Muscle of leg (tissue), 11 donors: Measurements from ENCODE around the gene ALPK3. TPM values are rescaled to one million over a fixed set of nuclear protein-coding genes. Genes with fewer than 3 reads are reported as not detected.
"Not testable (repeated sequence)": the region's sequence is repeated elsewhere in the genome, so short reads cannot be mapped to it uniquely, and the experiment has no call there.

ENCODE experiments used
- DNase-seq: peaks from one replicate; pipeline ENCODE4 v3.0.0; 2013
- H3K27ac ChIP-seq: one replicate; pipeline ENCODE4 v1.5.1; 2013; ENCODE audit warnings: mild to moderate bottlenecking, low read length, control low read depth
- H3K27me3 ChIP-seq: one replicate; pipeline ENCODE4 v1.6.1; 2013; ENCODE audit warnings: low read length; ENCODE audit not compliant: control insufficient read depth, insufficient read depth
- H3K36me3 ChIP-seq: one replicate; pipeline ENCODE4 v1.6.1; 2013; ENCODE audit warnings: low read length; ENCODE audit not compliant: control insufficient read depth, insufficient read depth
- H3K4me1 ChIP-seq: one replicate; pipeline ENCODE4 v1.6.1; 2013; ENCODE audit warnings: low read length; ENCODE audit not compliant: control insufficient read depth, insufficient read depth
- H3K4me3 ChIP-seq: one replicate; pipeline ENCODE4 v1.5.1; 2013; ENCODE audit warnings: low read length, control low read depth
- H3K9me3 ChIP-seq: replicated peaks from 2 replicates; pipeline ENCODE4 v1.6.1; 2013; ENCODE audit warnings: low read depth, low read length; ENCODE audit not compliant: control insufficient read depth
- WGBS: methylation state at CpG from one replicate; pipeline ENCODE4 v1.1.5; 2013; ENCODE audit warnings: missing lambda C conversion rate; ENCODE audit not compliant: insufficient coverage; 5-methylcytosine and 5-hydroxymethylcytosine counted together
- polyA plus RNA-seq, 8 donors: library from polyadenylated mRNA; unstranded; fragments of 120-200 nt; gene quantifications; one replicate each; pipeline versions ENCODE4 v1.2.1 to v1.2.3, GENCODE V29; 2013; ENCODE audit warnings: inconsistent platforms in 1 of 8, low replicate concordance in 1 of 8; ENCODE audit not compliant: insufficient read length in 8 of 8, insufficient read depth in 1 of 8
- total RNA-seq: library from RNA; stranded (reverse); fragments of 120-200 nt; gene quantifications from one replicate; pipeline ENCODE4 v1.2.4, GENCODE V29; 2013

Gene ALPK3
- total and polyA plus RNA-seq, 9 donors, result 35.9 to 106 (median 69.5) TPM

GRCh38 chr15:84842781-84843180, 25.6 kb downstream of the ALPK3 start:
- DNase-seq, result no peak
- H3K36me3 ChIP-seq, result peaks cover 43% of the 10 kb centered on the region
- peaks cover 16% of the 10 kb centered on the region for H3K9me3 ChIP-seq
- H3K4me3 ChIP-seq, result no peak overlapping the region
- H3K27ac ChIP-seq, result peak overlapping the region; percentile 96
- no peaks in the 10 kb centered on the region for H3K27me3 ChIP-seq
- 100% methylated on average over 1 of the region's 1 CpG for WGBS
- peaks cover 41% of the 10 kb centered on the region for H3K4me1 ChIP-seq

GRCh38 chr15:84844964-84845363, 27.8 kb downstream of the ALPK3 start:
- Histone ChIP-seq H3K27me3 (no peaks in the 10 kb centered on the region), H3K4me1 (peaks cover 25% of the 10 kb centered on the region), H3K27ac (peak overlapping the region; percentile 32), H3K4me3 (no peak overlapping the region), H3K36me3 (peaks cover 29% of the 10 kb centered on the region), H3K9me3 (peaks cover 16% of the 10 kb centered on the region)
- 100% methylated on average over 1 of the region's 2 CpGs for WGBS
- no peak for DNase-seq

GRCh38 chr15:84845631-84846030, 28.5 kb downstream of the ALPK3 start:
- not testable (repeated sequence) for DNase-seq, H3K27me3 ChIP-seq, H3K27ac ChIP-seq, H3K4me3 ChIP-seq
- peaks cover 22% of the 10 kb centered on the region for H3K36me3 ChIP-seq
- H3K9me3 ChIP-seq, result peaks cover 16% of the 10 kb centered on the region
- WGBS, result 58% methylated on average over 2 of the region's 7 CpGs
- peaks cover 18% of the 10 kb centered on the region for H3K4me1 ChIP-seq

- peaks cover 16% of the 10 kb centered on the region for H3K9me3 ChIP-seq
- H3K4me3 ChIP-seq, result no peak overlapping the region
- no CpG with 5 or more reads among the region's 1 CpG for WGBS
- H3K4me1 ChIP-seq, result peaks cover 13% of the 10 kb centered on the region
- H3K27ac ChIP-seq, result no peak overlapping the region
- H3K36me3 ChIP-seq, result peaks cover 20% of the 10 kb centered on the region
- no peaks in the 10 kb centered on the region for H3K27me3 ChIP-seq
- DNase-seq, result no peak
Observed at GRCh38 chr15:84846269-84846668, 29.1 kb downstream of the ALPK3 start.

GRCh38 chr15:84847382-84847781, 30.2 kb downstream of the ALPK3 start:
- Histone ChIP-seq H3K27ac (no peak overlapping the region), H3K9me3 (peaks cover 16% of the 10 kb centered on the region)
- no peak for DNase-seq

GRCh38 chr15:84852212-84852611, 35.1 kb downstream of the ALPK3 start:
- no CpG with 5 or more reads among the region's 5 CpGs for WGBS
- H3K9me3 ChIP-seq, result peaks cover 2% of the 10 kb centered on the region
- H3K36me3 ChIP-seq, result peaks cover 26% of the 10 kb centered on the region
- no peak overlapping the region for H3K27ac ChIP-seq
- H3K27me3 ChIP-seq, result no peaks in the 10 kb centered on the region
- no peak overlapping the region for H3K4me3 ChIP-seq
- no peak for DNase-seq
- H3K4me1 ChIP-seq, result peaks cover 7% of the 10 kb centered on the region

More at GRCh38 chr15:84847382-84847781, 30.2 kb downstream of the ALPK3 start:
- peaks cover 18% of the 10 kb centered on the region for H3K36me3 ChIP-seq
- H3K4me1 ChIP-seq, result peaks cover 8% of the 10 kb centered on the region
- H3K27me3 ChIP-seq, result no peaks in the 10 kb centered on the region
- H3K4me3 ChIP-seq, result no peak overlapping the region

- Histone ChIP-seq H3K27ac (peak overlapping the region; percentile 17), H3K27me3 (no peaks in the 10 kb centered on the region), H3K9me3 (no peaks in the 10 kb centered on the region), H3K4me3 (no peak overlapping the region), H3K4me1 (peaks cover 7% of the 10 kb centered on the region), H3K36me3 (peaks cover 56% of the 10 kb centered on the region)
- peak; percentile 56 for DNase-seq
- WGBS, result 57% methylated on average over 5 of the region's 9 CpGs
Observed at GRCh38 chr15:84855136-84855535, 38.0 kb downstream of the ALPK3 start.

- Histone ChIP-seq H3K4me3 (no peak overlapping the region), H3K27me3 (no peaks in the 10 kb centered on the region), H3K36me3 (peaks cover 56% of the 10 kb centered on the region), H3K27ac (no peak overlapping the region), H3K4me1 (peaks cover 7% of the 10 kb centered on the region), H3K9me3 (no peaks in the 10 kb centered on the region)
- no peak for DNase-seq
Observed at GRCh38 chr15:84855765-84856164, 38.6 kb downstream of the ALPK3 start.

GRCh38 chr15:84856731-84857417, 39.7 kb downstream of the ALPK3 start:
- H3K9me3 ChIP-seq, result no peaks in the 10 kb centered on the region
- no peaks in the 10 kb centered on the region for H3K27me3 ChIP-seq
- no peak overlapping the region for H3K27ac ChIP-seq
- H3K36me3 ChIP-seq, result peaks cover 56% of the 10 kb centered on the region
- no peak for DNase-seq
- no peak overlapping the region for H3K4me3 ChIP-seq
- peaks cover 7% of the 10 kb centered on the region for H3K4me1 ChIP-seq
- 82% methylated on average over 7 of the region's 16 CpGs for WGBS

GRCh38 chr15:84857418-84858004, 40.4 kb downstream of the ALPK3 start:
- peaks cover 60% of the 10 kb centered on the region for H3K36me3 ChIP-seq
- no peak for DNase-seq
- H3K4me1 ChIP-seq, result peaks cover 9% of the 10 kb centered on the region
- H3K9me3 ChIP-seq, result no peaks in the 10 kb centered on the region
- no peak overlapping the region for H3K27ac ChIP-seq
- no peak overlapping the region for H3K4me3 ChIP-seq
- 95% methylated on average over 14 of the region's 15 CpGs for WGBS
- H3K27me3 ChIP-seq, result no peaks in the 10 kb centered on the region
